Suppressor macrophage treated with lipopolysaccharide for 4 hours (primary cell): Measurements from ENCODE around the gene FAF2.
"Not testable (repeated sequence)": the region's sequence is repeated elsewhere in the genome, so short reads cannot be mapped to it uniquely, and the experiment has no call there.

Experiments used
- DNase-seq: peaks from one replicate; pipeline ENCODE4 v3.0.0-alpha.2; 2020

The FAF2 gene

DNA sequence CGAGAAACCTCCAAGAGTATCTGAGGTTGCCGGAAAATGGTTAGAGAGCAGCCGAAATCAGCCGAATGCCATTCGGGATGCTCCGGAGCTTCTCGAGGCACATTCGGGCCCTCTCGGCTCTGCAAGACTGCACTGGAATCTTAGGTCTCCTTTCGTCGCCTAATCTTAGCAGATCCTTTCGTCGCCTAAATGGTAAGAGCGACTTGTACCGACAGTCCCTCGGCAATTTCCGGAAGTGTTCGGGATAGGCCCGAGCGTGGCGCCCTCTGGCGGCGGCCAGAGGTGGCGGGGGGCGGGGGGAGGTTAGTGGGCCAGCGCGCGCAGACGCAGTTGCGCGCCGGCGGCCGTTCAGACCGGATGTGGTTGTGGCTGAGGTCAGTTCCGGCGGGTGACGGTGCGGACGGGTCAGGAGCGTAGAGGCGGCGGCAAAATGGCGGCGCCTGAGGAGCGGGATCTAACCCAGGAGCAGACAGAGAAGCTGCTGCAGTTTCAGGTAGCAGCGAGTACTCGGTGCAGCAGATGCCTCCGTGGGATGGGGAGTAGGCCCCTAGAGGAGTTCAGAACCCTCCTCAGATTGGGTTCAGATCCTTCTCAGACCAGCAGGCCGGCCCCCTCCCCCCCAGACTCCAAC, at the start of gene FAF2:
FAF2 (plus strand) TSS at position 408 of the 631 bp plus-strand sequence; CDS start at position 431, 23 bp downstream.
- DNase-seq, result peak; percentile 98

DNA sequence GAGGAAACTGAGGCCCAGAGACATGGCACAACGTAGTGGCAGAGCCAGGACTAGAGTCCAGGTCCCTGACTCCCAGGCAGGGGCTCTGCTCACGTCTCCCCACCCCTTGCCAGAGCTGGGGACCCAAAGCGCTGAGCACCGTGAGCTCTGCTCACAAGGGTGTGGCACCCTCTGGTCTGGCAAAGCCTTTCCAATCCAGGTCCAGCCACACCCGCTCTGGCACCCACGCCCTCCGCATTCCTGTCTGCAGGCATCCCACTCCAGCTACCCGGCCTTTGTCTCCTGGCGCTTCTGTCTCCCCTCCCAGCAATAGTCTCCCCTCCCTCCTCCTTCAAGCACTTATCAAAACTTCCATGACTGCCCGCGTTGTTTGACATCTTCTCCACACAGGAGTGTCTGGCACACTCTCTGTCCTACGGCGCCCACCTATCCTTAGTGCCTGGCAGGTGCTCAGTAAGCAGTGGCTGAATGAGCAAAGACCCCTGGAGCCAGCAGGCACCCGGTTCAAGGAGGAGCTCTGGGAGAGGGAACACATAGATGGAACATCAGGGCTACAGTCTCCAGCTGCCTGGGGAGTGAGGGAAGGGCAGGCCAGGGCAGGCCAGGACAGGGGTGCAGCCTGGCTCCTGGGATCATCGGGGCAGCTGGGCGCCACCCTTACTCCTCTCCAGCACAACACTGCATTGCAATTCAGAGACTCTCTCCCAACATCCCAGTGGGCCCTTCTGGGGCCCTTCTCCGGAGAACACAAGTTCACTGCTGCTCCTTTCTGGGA, 47.6 kb upstream of the FAF2 start:
- DNase-seq, result no peak

- DNase-seq, result no peak
Measured at GRCh38 chr5:176401281-176402205, 46.6 kb upstream of the FAF2 start.

GRCh38 chr5:176405656-176406435, 42.3 kb upstream of the FAF2 start:
- DNase-seq, result no peak

DNA sequence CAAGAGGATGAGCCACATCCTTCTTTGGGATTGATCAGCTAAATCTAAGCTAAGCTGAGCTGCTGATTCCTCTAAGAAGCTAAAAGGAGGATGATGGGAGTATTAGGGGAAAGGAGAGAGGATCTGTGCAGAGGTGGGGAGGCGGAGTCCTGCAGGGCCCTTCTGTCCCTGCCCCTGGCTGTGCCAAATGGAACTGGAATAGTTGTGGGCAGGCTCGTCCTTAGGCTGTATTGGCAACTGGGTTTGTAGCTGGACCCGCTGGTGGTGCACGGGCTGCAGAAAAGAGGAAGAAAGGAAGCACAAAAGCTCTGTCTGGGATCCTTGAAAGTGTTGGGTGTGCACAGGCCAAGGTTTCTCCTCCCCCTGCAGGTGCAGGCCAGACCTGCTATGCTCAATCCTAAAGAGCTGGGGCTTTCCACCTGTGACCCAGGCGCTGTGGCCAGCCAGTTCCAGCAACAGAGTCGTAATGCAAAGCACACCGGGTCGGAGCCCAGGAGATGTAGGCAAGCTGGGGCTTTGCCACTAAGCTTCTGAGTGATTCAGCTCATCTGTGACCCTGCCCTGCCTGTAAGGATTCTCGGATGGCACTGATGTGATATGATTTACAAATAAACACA, 41.6 kb upstream of the FAF2 start:
- DNase-seq, result no peak

DNA sequence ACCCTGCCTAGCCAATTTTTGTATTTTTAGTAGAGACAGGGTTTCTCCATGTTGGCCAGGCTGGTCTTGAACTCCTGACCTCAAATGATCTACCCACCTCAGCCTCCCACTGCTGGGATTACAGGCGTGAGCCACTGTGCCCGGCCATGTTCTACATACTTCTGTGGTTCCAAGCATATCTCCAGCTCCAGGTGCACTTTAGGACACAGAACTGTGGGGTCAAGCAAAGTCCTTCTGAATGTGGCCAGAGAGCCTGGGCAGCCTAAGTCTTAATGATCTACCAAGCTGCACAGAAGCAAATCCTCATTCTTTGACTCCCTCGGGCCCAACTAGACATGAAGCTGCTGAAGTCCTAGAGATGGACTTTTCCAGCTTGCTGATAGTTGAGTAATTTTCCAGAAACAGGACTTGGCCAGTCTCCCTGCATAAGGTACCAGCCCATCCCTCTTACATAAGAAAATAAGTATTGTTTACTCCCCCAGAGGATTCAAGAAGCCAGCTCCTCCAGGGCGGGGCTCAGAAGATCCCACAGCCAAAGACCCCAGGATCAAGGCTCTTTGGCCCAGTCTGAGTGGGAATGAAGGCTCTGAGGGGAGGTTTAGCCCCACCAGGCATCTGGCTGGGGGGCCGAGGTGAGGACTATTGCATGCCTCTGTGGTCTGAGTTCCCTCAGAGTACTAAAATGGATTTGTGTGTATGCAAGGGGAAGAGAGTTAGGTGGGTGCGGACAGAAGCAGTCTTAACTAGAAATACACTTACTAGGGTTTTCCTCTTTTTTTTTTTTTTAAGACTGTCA, 40.5 kb upstream of the FAF2 start:
- no peak for DNase-seq

DNA sequence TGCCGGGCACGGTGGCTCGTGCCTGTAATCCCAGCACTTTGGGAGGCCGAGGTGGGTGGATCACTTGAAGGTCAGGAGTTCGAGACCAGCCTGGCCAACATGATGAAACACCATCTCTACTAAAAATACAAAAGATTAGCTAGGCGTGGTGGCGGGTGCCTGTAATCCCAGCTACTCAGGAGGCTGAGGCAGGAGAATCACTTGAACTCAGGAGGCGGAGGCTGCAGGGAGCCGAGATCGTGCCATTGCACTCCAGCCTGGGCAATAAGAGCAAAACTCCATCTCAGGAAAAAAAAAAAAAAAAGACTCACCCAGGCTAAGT, 40.0 kb upstream of the FAF2 start:
- DNase-seq, result not testable (repeated sequence)

DNA sequence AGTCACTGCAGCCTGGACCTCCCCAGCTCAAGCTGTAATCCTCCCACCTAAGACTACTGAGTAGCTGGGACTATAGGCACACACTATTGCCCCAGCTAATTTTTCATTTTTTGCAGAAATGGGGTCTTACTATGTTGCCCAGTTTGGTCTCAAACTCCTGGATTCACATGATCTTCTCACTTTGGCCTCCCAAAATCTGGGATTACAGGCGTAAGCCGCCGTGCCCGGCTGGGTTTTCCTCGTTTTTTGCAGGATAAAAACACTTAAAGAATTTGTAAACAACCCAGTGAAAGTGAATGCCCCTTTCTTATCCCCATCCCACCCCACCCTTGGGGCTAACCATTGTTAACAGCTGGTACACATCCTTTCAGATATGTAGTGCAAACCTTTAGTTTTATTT, 39.6 kb upstream of the FAF2 start:
- no peak for DNase-seq

GRCh38 chr5:176409765-176410164, 38.4 kb upstream of the FAF2 start:
- no peak for DNase-seq

GRCh38 chr5:176410486-176411180, 37.6 kb upstream of the FAF2 start:
- no peak for DNase-seq

GRCh38 chr5:176412517-176413254, 35.5 kb upstream of the FAF2 start:
- DNase-seq, result no peak

DNA sequence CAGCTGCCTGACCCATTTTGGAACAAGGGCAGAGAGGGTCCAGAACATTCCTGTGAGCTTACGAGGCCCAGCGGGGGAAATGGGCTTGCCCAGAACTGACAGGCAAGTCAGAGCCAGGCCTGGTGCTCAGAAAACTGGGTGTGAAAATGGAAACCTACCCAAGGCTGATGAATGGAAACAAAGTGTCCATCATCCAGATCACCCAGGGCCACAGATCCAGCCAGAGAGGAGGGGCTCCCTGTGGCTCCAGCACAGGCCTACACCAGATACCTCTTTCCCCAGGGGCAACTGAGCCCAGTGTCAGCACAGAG, 35.0 kb upstream of the FAF2 start:
- DNase-seq, result no peak

DNA sequence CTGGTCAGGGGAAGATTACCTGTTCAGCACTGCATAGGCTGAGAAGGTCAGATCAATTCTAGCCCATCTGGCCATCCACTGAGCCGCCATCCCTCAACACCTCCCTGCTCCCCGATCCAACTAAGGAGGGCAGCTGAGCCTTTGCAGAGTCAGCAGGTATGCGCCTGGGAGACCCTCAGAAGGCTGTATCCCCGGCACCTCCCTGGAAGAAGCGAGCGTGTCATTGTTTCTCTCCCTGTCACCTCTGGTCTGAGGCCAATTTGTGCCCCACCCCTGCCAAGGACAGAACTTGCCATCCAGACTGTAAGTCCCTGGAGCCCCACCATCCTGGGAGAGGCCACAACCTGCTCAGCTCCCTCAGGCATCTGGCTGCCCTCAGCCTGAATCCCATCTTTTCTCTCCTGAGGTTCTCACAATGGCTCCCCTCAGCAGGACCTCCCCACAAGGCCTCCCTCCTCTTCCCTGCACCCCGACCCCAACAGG, 34.4 kb upstream of the FAF2 start:
- DNase-seq, result no peak

DNA sequence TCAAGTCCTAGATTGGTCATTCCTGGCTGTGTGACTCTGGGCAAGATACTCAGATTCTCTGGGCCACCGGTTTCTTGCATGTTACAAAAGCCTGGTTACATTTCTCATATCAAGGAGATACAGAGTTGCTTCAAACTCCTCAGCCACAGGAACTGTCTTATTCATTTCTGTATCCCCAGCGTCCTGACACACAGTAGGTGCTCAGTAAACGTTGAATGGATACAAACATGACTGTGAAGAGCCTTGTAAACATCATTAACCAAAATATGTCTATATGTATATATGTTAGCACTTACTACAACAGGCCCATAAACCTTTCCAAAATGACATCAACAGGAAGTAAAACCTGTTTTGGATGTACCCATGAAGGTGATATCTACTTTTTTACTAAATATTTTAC, 33.5 kb upstream of the FAF2 start:
- DNase-seq, result no peak

- DNase-seq, result peak; percentile 10
Measured at GRCh38 chr5:176415240-176415951, 32.8 kb upstream of the FAF2 start.

DNA sequence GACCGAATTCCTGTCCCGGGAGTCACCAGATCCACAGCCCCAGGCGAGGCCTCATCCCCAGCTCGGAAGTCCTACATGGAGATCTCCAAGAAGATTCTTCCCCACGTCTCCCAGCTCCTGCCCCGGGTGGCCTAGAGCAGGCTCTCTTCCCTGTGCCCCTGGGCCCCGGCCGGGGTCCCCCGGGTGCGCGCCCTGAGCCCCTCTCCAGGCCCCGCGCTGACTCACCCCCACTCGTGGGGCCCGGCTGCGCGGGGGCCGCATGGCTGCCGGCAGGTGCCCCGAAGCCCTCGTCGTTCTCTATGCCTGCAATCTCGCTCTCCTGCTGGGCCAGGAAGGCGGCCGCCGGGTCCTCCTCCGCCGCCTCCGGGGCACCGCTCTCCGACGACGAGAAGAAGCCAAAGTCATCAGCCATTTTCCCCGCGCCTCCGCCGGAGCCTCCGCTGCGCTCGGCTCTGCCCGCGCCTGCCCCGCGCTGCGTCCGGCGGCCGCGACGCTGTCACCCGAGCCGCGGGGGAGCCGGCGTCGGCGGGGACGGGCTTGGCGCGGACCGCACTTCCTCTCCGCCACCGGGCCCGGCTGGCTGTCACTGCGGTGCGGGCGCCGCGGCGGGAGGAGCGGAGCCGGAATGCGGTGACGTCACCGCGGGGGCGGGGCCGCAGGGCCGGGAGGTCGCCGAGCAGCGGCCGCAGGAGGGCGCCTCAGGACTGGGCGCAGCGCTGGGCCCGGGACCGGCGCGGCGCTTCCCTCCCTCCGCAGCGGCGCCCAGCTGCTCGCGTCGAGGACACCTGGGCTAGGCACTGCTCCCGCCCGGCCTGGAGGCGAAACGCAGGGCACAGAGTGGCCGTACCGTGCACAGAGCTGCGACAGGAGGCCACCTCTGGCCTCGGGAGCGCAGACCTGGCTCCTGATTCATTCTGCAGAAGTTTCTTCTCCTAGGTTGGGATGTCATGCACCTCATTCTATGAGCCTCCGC, 31.9 kb upstream of the FAF2 start, which contains the start of gene CLTB:
CLTB (minus strand) TSS at position 588 of the 973 bp plus-strand sequence; CDS start at position 412, 176 bp downstream.
- peak; percentile 96 for DNase-seq

DNA sequence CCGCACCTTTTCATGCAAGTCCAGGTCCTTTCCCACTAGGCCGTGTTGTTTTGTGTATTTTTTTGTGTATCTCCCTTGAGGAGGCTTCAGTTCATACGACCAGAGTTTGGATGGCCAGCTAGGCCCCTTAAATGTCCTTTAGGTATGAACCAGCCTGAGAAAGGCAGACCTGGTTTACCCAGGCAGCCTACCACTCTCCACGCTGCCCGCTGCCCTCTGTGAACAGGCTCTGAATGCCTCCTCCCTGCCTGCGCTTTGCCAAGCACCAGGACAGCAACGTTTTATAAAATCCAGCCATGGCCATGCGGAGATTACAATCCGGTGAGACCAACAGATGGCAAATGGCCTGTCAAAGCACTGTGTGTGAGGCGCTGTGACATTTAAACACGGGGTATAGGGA, 31.2 kb upstream of the FAF2 start:
- no peak for DNase-seq

GRCh38 chr5:176418251-176418650, 29.9 kb upstream of the FAF2 start:
- no peak for DNase-seq
